ENCODE results near the gene PRKN.

- TF ChIP-seq POLR2A (IDR thresholded peaks at IDR 0.05) (no peak), CTCF (IDR thresholded peaks at IDR 0.05) (no peak)
Observed at GRCh38 chr6:161918628-161919205, 808.8 kb downstream of the PRKN start.
